Esophagus muscularis mucosa (tissue), 4 donors: ENCODE measurements around the gene ZNF683.

Experiments used
- EP300 ChIP-seq: sonication (generic); formaldehyde crosslinking; IDR thresholded peaks from one replicate; pipeline ENCODE4 v1.6.1; 2017; ENCODE audit warnings: antibody characterized with exemption
- POLR2A ChIP-seq: fragments of 450-650 bp; IDR thresholded peaks from one replicate; pipeline ENCODE4 v1.6.1; 2017; ENCODE audit warnings: antibody characterized with exemption, moderate library complexity, mild to moderate bottlenecking, low read depth
- POLR2AphosphoS5 ChIP-seq, 2 donors: sonication (generic); formaldehyde crosslinking; IDR thresholded peaks; one replicate each; pipeline ENCODE4 v1.6.1; 2017; ENCODE audit warnings: antibody characterized with exemption in 2 of 2
- TF ChIP-seq, protein P1 (sequence below), 3 experiments: fragments of 200-600 bp in 2 of 3; fragments of 450-650 bp in 1 of 3; sonication (generic) in 2 of 3; IDR thresholded peaks; one replicate each; pipeline ENCODE4 v1.5.1; 2017 to 2019; ENCODE audit warnings: antibody characterized with exemption in 3 of 3, mild to moderate bottlenecking in 2 of 3, moderate library complexity in 1 of 3

DNA sequence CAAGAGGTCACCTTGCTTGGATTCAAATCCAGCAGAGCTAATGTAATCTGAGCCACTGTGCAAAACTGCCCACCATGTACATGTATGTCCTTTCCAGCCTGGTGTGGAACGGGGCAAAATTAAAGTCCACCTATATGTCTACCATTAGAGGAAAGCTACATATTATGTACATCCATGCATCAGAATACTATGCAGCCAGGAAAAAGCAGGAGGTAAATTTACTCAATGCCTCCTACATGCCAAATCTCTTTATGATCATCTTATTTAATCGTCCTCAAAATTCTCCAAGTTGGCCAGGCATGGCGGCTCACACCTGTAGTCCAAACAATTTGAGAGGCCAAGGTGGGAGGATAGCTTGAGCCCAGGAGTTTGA, 6.3 kb upstream of the ZNF683 start:
- TF ChIP-seq POLR2A (no peak), POLR2AphosphoS5 (IDR thresholded peaks at IDR 0.05) (no peak), EP300 (no peak)
- TF ChIP-seq, protein P1, sequence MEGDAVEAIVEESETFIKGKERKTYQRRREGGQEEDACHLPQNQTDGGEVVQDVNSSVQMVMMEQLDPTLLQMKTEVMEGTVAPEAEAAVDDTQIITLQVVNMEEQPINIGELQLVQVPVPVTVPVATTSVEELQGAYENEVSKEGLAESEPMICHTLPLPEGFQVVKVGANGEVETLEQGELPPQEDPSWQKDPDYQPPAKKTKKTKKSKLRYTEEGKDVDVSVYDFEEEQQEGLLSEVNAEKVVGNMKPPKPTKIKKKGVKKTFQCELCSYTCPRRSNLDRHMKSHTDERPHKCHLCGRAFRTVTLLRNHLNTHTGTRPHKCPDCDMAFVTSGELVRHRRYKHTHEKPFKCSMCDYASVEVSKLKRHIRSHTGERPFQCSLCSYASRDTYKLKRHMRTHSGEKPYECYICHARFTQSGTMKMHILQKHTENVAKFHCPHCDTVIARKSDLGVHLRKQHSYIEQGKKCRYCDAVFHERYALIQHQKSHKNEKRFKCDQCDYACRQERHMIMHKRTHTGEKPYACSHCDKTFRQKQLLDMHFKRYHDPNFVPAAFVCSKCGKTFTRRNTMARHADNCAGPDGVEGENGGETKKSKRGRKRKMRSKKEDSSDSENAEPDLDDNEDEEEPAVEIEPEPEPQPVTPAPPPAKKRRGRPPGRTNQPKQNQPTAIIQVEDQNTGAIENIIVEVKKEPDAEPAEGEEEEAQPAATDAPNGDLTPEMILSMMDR (IDR thresholded peaks at IDR 0.05) = no peak
